ENCODE measurements around the gene KLRC3.

GRCh38 chr12:10381928-10382628 lies 38.3 kb downstream of the KLRC3 start:
- no peak for TF ChIP-seq CTCF (IDR thresholded peaks at IDR 0.05)
- no peak for TF ChIP-seq POLR2A (IDR thresholded peaks at IDR 0.05)
